H1 (cell line): ENCODE results near the gene BTG2. TPM values are rescaled to one million over a fixed set of nuclear protein-coding genes. Genes with fewer than 3 reads are reported as not detected.

Experiments
- BRCA1 ChIP-seq: IDR thresholded peaks from 2 replicates; pipeline ENCODE4 v1.6.1; 2012; ENCODE audit warnings: low read depth, low read length, improper control_type of control experiment
- polyA plus RNA-seq, 7 experiments: library from polyadenylated mRNA; depleted of rRNA in 3 of 7; stranded (reverse) in 5 of 7; unstranded in 2 of 7; fragments of >200 nt in 5 of 7; fragments of 200-250 nt in 2 of 7; gene quantifications; 1 replicate in 5 of 7; 2 replicates in 1 of 7; 4 replicates in 1 of 7; pipeline versions ENCODE4 v1.2.1 to v1.2.3, GENCODE V29; 2011 to 2013; ENCODE audit warnings: missing spikeins in 2 of 7, mixed read lengths in 2 of 7
- total RNA-seq: library from RNA; stranded (reverse); fragmentation: NEBNext Ultra II Directional; extraction: Animal tissue kit (Norgen Biotek cat#: 25700); gene quantifications from 2 replicates; pipeline ENCODE4 v1.2.1, GENCODE V29; 2021

BTG2 gene
- total and polyA plus RNA-seq, 2 of the 8 experiments (the other 6 are each of a cell fraction or from before 2014, with no cell fraction given), result 4.8 to 11.0 TPM

DNA sequence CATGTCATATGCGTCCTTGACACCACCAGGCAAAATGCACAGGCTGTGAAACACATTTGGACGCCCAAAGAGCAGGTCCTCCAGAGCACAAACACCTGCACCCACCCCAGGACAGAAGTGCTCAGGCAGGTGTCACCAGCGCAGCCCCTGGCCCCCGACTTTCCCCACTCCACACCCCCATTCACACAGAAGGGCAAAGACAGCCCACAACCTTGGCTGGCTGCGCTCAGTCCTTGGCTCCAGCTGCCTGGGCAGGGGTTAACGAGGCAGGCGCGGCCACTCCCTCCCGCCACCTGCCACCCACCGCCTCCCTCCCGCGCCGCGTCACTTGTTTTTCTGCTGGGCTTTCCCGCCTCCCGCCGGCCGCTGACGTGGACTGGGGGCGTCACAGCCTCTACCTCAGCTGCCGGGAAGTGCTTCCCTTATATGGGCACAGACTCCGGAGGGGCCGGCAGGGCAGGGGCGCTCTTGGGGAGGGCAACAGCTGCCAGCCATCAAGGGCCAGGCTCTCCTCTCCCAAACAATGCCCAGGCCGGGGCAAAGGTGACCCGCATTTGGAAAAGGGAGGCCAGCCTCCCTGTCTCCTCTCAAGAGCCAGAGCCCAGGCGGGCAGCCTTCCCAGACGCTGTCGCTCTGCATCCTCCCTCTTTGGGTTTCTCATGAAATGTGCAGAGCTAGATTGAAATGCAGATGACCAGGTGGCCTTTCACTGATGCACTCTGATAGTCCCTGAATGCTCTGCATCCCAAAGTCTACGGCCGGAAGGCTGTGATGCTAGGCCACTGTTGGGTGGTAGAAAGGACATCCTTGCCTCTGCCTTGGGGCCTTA is 14.8 kb upstream of the BTG2 start (continued):
- no peak for TF ChIP-seq BRCA1
